ENCODE data around the gene GOLGA8S.
"Not testable (repeated sequence)": the region's sequence is repeated elsewhere in the genome, so short reads cannot be mapped to it uniquely, and the experiment has no call there.

Gene GOLGA8S

GRCh38 chr15:23398357-23398756 lies 43.8 kb downstream of the GOLGA8S start:
- DNase-seq (ENCODE audit: low read depth in 2 of 2) = not testable (repeated sequence)

- DNase-seq (ENCODE audit: low read depth in 2 of 2) = not testable (repeated sequence)
Observed at GRCh38 chr15:23399207-23399606, 44.7 kb downstream of the GOLGA8S start.

DNA sequence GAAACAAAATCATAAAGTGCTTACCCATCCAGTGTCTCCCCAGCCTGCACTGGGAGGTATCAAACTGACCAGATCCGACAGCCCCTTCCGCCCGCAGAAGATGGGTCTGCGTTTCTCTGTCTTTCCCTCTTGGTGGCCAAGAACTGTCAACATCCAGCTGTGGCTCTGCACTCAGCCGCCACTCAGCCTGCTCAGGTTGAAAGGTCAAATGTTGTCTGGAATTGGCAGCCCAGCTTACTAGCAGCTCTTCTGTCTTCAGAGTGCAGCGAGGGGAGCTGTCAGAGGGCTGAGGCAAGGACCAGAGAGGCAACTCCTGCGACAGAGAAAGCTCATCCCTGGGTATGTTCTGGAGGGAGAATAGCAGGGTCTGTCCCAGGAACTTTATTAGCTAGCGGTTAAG lies 47.1 kb downstream of the GOLGA8S start:
- DNase-seq (ENCODE audit: low read depth in 2 of 2) = no peak

DNA sequence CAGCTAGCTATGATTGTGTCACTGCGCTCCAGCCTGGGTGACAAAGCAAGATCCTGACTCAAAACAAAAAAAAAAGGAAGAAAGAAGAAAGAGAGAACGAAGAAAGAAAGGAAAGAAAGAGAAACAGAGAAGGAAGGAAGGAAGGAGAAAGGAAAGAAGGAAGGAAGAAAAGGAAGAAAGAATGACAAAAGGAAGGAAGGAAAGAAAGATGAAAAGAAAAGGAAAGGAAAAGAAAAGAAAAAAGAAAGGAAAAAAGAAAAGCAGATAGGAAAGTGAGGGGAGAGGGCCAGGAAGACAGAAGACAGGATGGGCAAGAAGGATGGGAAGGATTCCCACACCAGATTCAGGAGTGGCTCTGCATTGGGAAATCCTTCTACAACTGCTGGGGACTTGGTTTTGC lies 47.6 kb downstream of the GOLGA8S start:
- DNase-seq (ENCODE audit: low read depth in 2 of 2) = no peak

DNA sequence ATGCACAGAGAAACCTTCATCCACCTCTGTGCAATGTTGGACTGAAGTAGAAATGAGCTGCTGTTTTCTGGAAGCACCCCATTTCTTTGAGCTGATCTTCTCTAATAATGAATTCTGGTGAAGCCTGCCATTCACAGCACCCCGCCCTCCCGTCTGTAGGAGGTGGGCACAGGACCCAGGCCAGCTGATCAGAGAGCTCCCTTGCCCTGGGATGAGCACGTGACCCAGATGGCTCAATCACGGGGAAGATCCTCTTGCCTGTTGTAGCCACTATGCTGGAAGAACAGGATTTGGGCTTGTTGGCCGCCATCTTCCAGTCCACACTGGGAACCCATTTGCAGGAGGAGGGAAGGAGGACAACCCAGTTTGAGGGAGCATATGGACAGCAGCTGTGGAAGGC lies 48.0 kb downstream of the GOLGA8S start:
- no peak for DNase-seq (ENCODE audit: low read depth in 2 of 2)

- no peak for DNase-seq (ENCODE audit: low read depth in 2 of 2)
Observed at GRCh38 chr15:23403550-23403949, 49.0 kb downstream of the GOLGA8S start.

DNA sequence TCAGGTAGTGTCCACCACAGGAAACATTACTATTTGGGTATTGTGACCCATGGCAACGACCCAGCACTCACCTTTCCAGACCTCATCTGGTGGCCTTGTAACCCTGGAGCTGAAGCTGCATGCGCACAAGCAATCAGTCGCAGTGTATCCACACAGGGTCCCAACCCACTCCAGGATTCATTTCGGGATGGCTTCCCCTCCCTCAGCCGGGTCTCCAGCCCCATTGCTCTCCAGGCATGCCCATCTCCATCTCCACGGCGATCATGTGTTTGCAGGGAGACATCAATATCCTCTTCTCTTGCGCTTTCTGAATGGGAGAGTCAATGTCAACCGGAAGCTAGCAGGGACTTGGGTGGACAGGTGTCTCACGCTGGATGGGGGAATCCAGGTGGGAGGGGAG lies 57.3 kb downstream of the GOLGA8S start:
- DNase-seq (ENCODE audit: low read depth in 2 of 2) = no peak

GRCh38 chr15:23412881-23413600 lies 58.5 kb downstream of the GOLGA8S start:
- DNase-seq (ENCODE audit: low read depth in 2 of 2) = not testable (repeated sequence)
